ENCODE results near the gene DLK1.

Gene DLK1

GRCh38 chr14:100712490-100712889, 14.2 kb upstream of the DLK1 start:
- WGBS (ENCODE audit: insufficient coverage) = 69% methylated on average over 5 of the region's 7 CpGs
- H3K4me3 ChIP-seq (ENCODE audit: control insufficient read depth in 1 of 7, extremely low read depth in 1 of 7, insufficient read depth in 4 of 7, low read depth in 2 of 7, low read length in 6 of 7) = no peak overlapping the region
- CTCF ChIA-PET = interaction anchor here (1.4 to 1.7 kb wide), 2 partner anchors 9 to 18 kb away, joined by 4 read pairs; no protein-coding TSS in a partner anchor
- DNase-seq = no peak
- H3K27me3 ChIP-seq (replicated peaks in 2 of 5; ENCODE audit: control insufficient read depth in 4 of 5, insufficient read depth in 5 of 5, low read length in 4 of 5) = no peaks in the 10 kb centered on the region
- no peak overlapping the region for H3K27ac ChIP-seq (ENCODE audit: insufficient read depth in 1 of 2, low read depth in 1 of 2, low read length in 2 of 2, poor library complexity in 1 of 2, severe bottlenecking in 2 of 2)
- peaks cover 13 to 85% (median 77%) of the 10 kb centered on the region in 4 experiments for H3K4me1 ChIP-seq (ENCODE audit: control extremely low read depth in 1 of 4, control insufficient read depth in 4 of 4, insufficient read depth in 4 of 4, low read length in 3 of 4)
- POLR2A ChIA-PET = no interaction called here
- no peaks in the 10 kb centered on the region for H3K9me3 ChIP-seq (ENCODE audit: control extremely low read depth in 1 of 5, control insufficient read depth in 4 of 5, insufficient read depth in 2 of 5, low read depth in 1 of 5, low read length in 4 of 5)
- no peaks in the 10 kb centered on the region for H3K36me3 ChIP-seq (ENCODE audit: control insufficient read depth in 4 of 4, insufficient read depth in 4 of 4, low read length in 3 of 4)

- Histone ChIP-seq H3K27ac (ENCODE audit: insufficient read depth in 1 of 2, low read depth in 1 of 2, low read length in 2 of 2, poor library complexity in 1 of 2, severe bottlenecking in 2 of 2) (no peak overlapping the region), H3K36me3 (ENCODE audit: control insufficient read depth in 4 of 4, insufficient read depth in 4 of 4, low read length in 3 of 4) (no peaks in the 10 kb centered on the region), H3K4me1 (ENCODE audit: control extremely low read depth in 1 of 4, control insufficient read depth in 4 of 4, insufficient read depth in 4 of 4, low read length in 3 of 4) (peaks cover 18 to 97% (median 89%) of the 10 kb centered on the region in 4 experiments), H3K9me3 (ENCODE audit: control extremely low read depth in 1 of 5, control insufficient read depth in 4 of 5, insufficient read depth in 2 of 5, low read depth in 1 of 5, low read length in 4 of 5) (no peaks in the 10 kb centered on the region), H3K27me3 (replicated peaks in 2 of 5; ENCODE audit: control insufficient read depth in 4 of 5, insufficient read depth in 5 of 5, low read length in 4 of 5) (no peaks in the 10 kb centered on the region), H3K4me3 (ENCODE audit: control insufficient read depth in 1 of 7, extremely low read depth in 1 of 7, insufficient read depth in 4 of 7, low read depth in 2 of 7, low read length in 6 of 7) (no peak overlapping the region)
- 28% methylated on average over 7 of the region's 10 CpGs for WGBS (ENCODE audit: insufficient coverage)
- DNase-seq = no peak
- POLR2A ChIA-PET = no interaction called here
- CTCF ChIA-PET = no interaction called here
These were observed 13.0 kb upstream of the DLK1 start for GRCh38 chr14:100713705-100714104.

GRCh38 chr14:100714258-100714892, 12.3 kb upstream of the DLK1 start:
- Histone ChIP-seq H3K27me3 (replicated peaks in 2 of 5; ENCODE audit: control insufficient read depth in 4 of 5, insufficient read depth in 5 of 5, low read length in 4 of 5) (no peaks in the 10 kb centered on the region), H3K4me3 (ENCODE audit: control insufficient read depth in 1 of 7, extremely low read depth in 1 of 7, insufficient read depth in 4 of 7, low read depth in 2 of 7, low read length in 6 of 7) (no peak overlapping the region), H3K36me3 (ENCODE audit: control insufficient read depth in 4 of 4, insufficient read depth in 4 of 4, low read length in 3 of 4) (no peaks in the 10 kb centered on the region), H3K4me1 (ENCODE audit: control extremely low read depth in 1 of 4, control insufficient read depth in 4 of 4, insufficient read depth in 4 of 4, low read length in 3 of 4) (peaks cover 18 to 99% (median 94%) of the 10 kb centered on the region in 4 experiments), H3K27ac (ENCODE audit: insufficient read depth in 1 of 2, low read depth in 1 of 2, low read length in 2 of 2, poor library complexity in 1 of 2, severe bottlenecking in 2 of 2) (no peak overlapping the region), H3K9me3 (ENCODE audit: control extremely low read depth in 1 of 5, control insufficient read depth in 4 of 5, insufficient read depth in 2 of 5, low read depth in 1 of 5, low read length in 4 of 5) (no peaks in the 10 kb centered on the region)
- WGBS (ENCODE audit: insufficient coverage) = 49% methylated on average over 17 of the region's 23 CpGs
- CTCF ChIA-PET = interaction anchor here (0.6 kb wide), 1 partner anchor 420 kb away, joined by 3 read pairs; no protein-coding TSS in a partner anchor
- POLR2A ChIA-PET = no interaction called here
- peak; percentile 31 to 81 (median 71) for DNase-seq

DNA sequence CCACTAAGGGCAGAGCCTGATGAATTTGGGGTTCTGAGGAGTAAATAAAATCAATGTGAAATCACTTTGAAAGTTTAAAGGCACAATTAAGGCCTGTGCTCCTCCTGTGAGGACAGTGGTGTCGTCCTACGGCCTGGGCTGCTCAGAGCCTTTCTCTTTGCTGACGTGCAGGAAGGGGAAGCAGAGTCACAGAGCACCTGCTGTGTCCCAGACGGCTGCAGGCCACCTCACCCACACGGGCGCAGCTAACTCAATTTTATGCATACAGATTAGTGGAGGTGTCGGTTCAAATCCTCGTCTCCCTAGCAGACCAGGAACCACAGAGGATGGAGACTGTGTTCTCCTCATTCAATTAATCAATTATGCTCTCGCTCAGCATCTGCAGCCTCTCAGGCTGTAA, 11.4 kb upstream of the DLK1 start:
- Histone ChIP-seq H3K4me1 (ENCODE audit: control extremely low read depth in 1 of 4, control insufficient read depth in 4 of 4, insufficient read depth in 4 of 4, low read length in 3 of 4) (peaks cover 18 to 95% (median 94%) of the 10 kb centered on the region in 4 experiments), H3K36me3 (ENCODE audit: control insufficient read depth in 4 of 4, insufficient read depth in 4 of 4, low read length in 3 of 4) (no peaks in the 10 kb centered on the region), H3K9me3 (ENCODE audit: control extremely low read depth in 1 of 5, control insufficient read depth in 4 of 5, insufficient read depth in 2 of 5, low read depth in 1 of 5, low read length in 4 of 5) (no peaks in the 10 kb centered on the region), H3K4me3 (ENCODE audit: control insufficient read depth in 1 of 7, extremely low read depth in 1 of 7, insufficient read depth in 4 of 7, low read depth in 2 of 7, low read length in 6 of 7) (no peak overlapping the region), H3K27me3 (replicated peaks in 2 of 5; ENCODE audit: control insufficient read depth in 4 of 5, insufficient read depth in 5 of 5, low read length in 4 of 5) (no peaks in the 10 kb centered on the region), H3K27ac (ENCODE audit: insufficient read depth in 1 of 2, low read depth in 1 of 2, low read length in 2 of 2, poor library complexity in 1 of 2, severe bottlenecking in 2 of 2) (no peak overlapping the region)
- 81% methylated on average over 9 of the region's 9 CpGs for WGBS (ENCODE audit: insufficient coverage)
- ChIA-PET CTCF (no interaction called here), POLR2A (no interaction called here)
- peak in 1 of 3 donors; percentile 38 for DNase-seq

GRCh38 chr14:100715803-100716202, 10.9 kb upstream of the DLK1 start:
- Histone ChIP-seq H3K9me3 (ENCODE audit: control extremely low read depth in 1 of 5, control insufficient read depth in 4 of 5, insufficient read depth in 2 of 5, low read depth in 1 of 5, low read length in 4 of 5) (no peaks in the 10 kb centered on the region), H3K4me1 (ENCODE audit: control extremely low read depth in 1 of 4, control insufficient read depth in 4 of 4, insufficient read depth in 4 of 4, low read length in 3 of 4) (peaks cover 16 to 91% (median 89%) of the 10 kb centered on the region in 4 experiments), H3K36me3 (ENCODE audit: control insufficient read depth in 4 of 4, insufficient read depth in 4 of 4, low read length in 3 of 4) (no peaks in the 10 kb centered on the region), H3K27ac (ENCODE audit: insufficient read depth in 1 of 2, low read depth in 1 of 2, low read length in 2 of 2, poor library complexity in 1 of 2, severe bottlenecking in 2 of 2) (no peak overlapping the region), H3K4me3 (ENCODE audit: control insufficient read depth in 1 of 7, extremely low read depth in 1 of 7, insufficient read depth in 4 of 7, low read depth in 2 of 7, low read length in 6 of 7) (no peak overlapping the region), H3K27me3 (replicated peaks in 2 of 5; ENCODE audit: control insufficient read depth in 4 of 5, insufficient read depth in 5 of 5, low read length in 4 of 5) (no peaks in the 10 kb centered on the region)
- no peak for DNase-seq
- WGBS (ENCODE audit: insufficient coverage) = 67% methylated on average over 2 of the region's 2 CpGs
- ChIA-PET POLR2A (no interaction called here), CTCF (no interaction called here)

DNA sequence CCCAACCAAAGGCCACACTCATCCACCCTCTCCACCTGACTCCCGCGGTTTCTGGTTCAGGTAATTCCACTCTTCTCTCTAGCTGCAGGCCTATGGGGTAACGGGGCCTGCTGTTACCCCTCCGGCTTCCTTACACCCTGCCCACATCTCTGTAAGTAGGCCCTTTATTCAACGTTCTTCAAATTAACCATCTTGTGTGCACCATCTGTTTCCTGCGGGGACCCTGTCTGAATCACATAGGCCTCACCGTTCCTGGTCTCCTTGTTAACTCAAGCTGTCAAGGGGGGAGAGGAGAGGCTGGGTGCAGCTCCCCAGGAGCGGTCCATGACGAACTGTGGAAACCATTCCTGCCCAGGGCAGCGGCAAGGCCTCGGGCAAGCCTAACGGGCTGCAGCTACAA, 9.3 kb upstream of the DLK1 start:
- no peaks in the 10 kb centered on the region for H3K36me3 ChIP-seq (ENCODE audit: control insufficient read depth in 4 of 4, insufficient read depth in 4 of 4, low read length in 3 of 4)
- CTCF ChIA-PET = interaction anchor here (1.0 to 2.6 kb wide), 5 partner anchors 12 to 183 kb away, joined by 3 to 9 read pairs (median 4); no protein-coding TSS in a partner anchor
- POLR2A ChIA-PET = interaction anchor here (1.2 to 1.5 kb wide), 2 partner anchors 12 to 16 kb away, joined by 3 to 4 read pairs; no protein-coding TSS in a partner anchor
- H3K9me3 ChIP-seq (ENCODE audit: control extremely low read depth in 1 of 5, control insufficient read depth in 4 of 5, insufficient read depth in 2 of 5, low read depth in 1 of 5, low read length in 4 of 5) = no peaks in the 10 kb centered on the region
- H3K4me1 ChIP-seq (ENCODE audit: control extremely low read depth in 1 of 4, control insufficient read depth in 4 of 4, insufficient read depth in 4 of 4, low read length in 3 of 4) = peaks cover 16 to 75% (median 73%) of the 10 kb centered on the region in 4 experiments
- peak overlapping the region in 1 of 7 experiments; percentile 19 for H3K4me3 ChIP-seq (ENCODE audit: control insufficient read depth in 1 of 7, extremely low read depth in 1 of 7, insufficient read depth in 4 of 7, low read depth in 2 of 7, low read length in 6 of 7)
- no peaks in the 10 kb centered on the region for H3K27me3 ChIP-seq (replicated peaks in 2 of 5; ENCODE audit: control insufficient read depth in 4 of 5, insufficient read depth in 5 of 5, low read length in 4 of 5)
- WGBS (ENCODE audit: insufficient coverage) = 0% methylated on average over 9 of the region's 12 CpGs
- peak overlapping the region; percentile 20 to 67 for H3K27ac ChIP-seq (ENCODE audit: insufficient read depth in 1 of 2, low read depth in 1 of 2, low read length in 2 of 2, poor library complexity in 1 of 2, severe bottlenecking in 2 of 2)
- DNase-seq = peak; percentile 86 to 99 (median 96)

GRCh38 chr14:100719976-100720520, 6.6 kb upstream of the DLK1 start:
- H3K36me3 ChIP-seq (ENCODE audit: control insufficient read depth in 4 of 4, insufficient read depth in 4 of 4, low read length in 3 of 4) = no peaks in the 10 kb centered on the region
- H3K4me3 ChIP-seq (ENCODE audit: control insufficient read depth in 1 of 7, extremely low read depth in 1 of 7, insufficient read depth in 4 of 7, low read depth in 2 of 7, low read length in 6 of 7) = no peak overlapping the region
- H3K27ac ChIP-seq (ENCODE audit: insufficient read depth in 1 of 2, low read depth in 1 of 2, low read length in 2 of 2, poor library complexity in 1 of 2, severe bottlenecking in 2 of 2) = no peak overlapping the region
- ChIA-PET CTCF (no interaction called here), POLR2A (no interaction called here)
- no peaks in the 10 kb centered on the region for H3K9me3 ChIP-seq (ENCODE audit: control extremely low read depth in 1 of 5, control insufficient read depth in 4 of 5, insufficient read depth in 2 of 5, low read depth in 1 of 5, low read length in 4 of 5)
- DNase-seq = no peak
- peaks cover 15 to 48% (median 46%) of the 10 kb centered on the region in 4 experiments for H3K4me1 ChIP-seq (ENCODE audit: control extremely low read depth in 1 of 4, control insufficient read depth in 4 of 4, insufficient read depth in 4 of 4, low read length in 3 of 4)
- WGBS (ENCODE audit: insufficient coverage) = 90% methylated on average over 9 of the region's 13 CpGs
- peaks cover 0 to 2% (median 0%) of the 10 kb centered on the region in 5 experiments for H3K27me3 ChIP-seq (replicated peaks in 2 of 5; ENCODE audit: control insufficient read depth in 4 of 5, insufficient read depth in 5 of 5, low read length in 4 of 5)
